ENCODE data around the gene NACC1.
A peak's percentile ranks its signal among the peaks of the same experiment; 100 is the strongest.

NACC1 gene

GRCh38 chr19:13100841-13101589 lies 17.0 kb upstream of the NACC1 start:
- peak in 2 of 3 donors; percentile 18 to 45 for DNase-seq

GRCh38 chr19:13101590-13102415 lies 16.3 kb upstream of the NACC1 start:
- DNase-seq: no peak

GRCh38 chr19:13102416-13102665 lies 15.7 kb upstream of the NACC1 start:
- DNase-seq: no peak

GRCh38 chr19:13102666-13103580 lies 15.1 kb upstream of the NACC1 start, which contains the start of gene LYL1:
Gene LYL1, minus strand, starts transcription at chr19:13102858. Its CDS starts 1,687 bp downstream, at chr19:13101171.
- peak; percentile 78 to 89 (median 80) for DNase-seq

- DNase-seq: no peak
Observed at GRCh38 chr19:13103581-13104359, 14.3 kb upstream of the NACC1 start.

GRCh38 chr19:13104360-13104847 lies 13.7 kb upstream of the NACC1 start:
- DNase-seq: peak; percentile 47 to 77 (median 61)

GRCh38 chr19:13104848-13105711 lies 13.0 kb upstream of the NACC1 start:
- peak in 2 of 3 donors; percentile 17 to 45 for DNase-seq

- DNase-seq: no peak
Observed at GRCh38 chr19:13109361-13110098, 8.5 kb upstream of the NACC1 start.

- no peak for DNase-seq
Observed at GRCh38 chr19:13110099-13110610, 7.9 kb upstream of the NACC1 start.

- no peak for DNase-seq
Observed at GRCh38 chr19:13112555-13112954, 5.5 kb upstream of the NACC1 start.

- DNase-seq: no peak
Observed at GRCh38 chr19:13115936-13116281, 2.2 kb upstream of the NACC1 start.

GRCh38 chr19:13116282-13117175 lies 1.5 kb upstream of the NACC1 start, which contains the start of gene TRMT1:
Gene TRMT1, minus strand, starts transcription at chr19:13116740. Its CDS starts 341 bp downstream, at chr19:13116399.
- peak; percentile 97 to 99 (median 97) for DNase-seq

- DNase-seq: peak in 1 of 3 donors; percentile 10
Observed at GRCh38 chr19:13117176-13117771, 790 bp upstream of the NACC1 start.

GRCh38 chr19:13118424-13119193 lies 545 bp downstream of the NACC1 start:
- peak; percentile 43 to 63 (median 59) for DNase-seq

GRCh38 chr19:13119627-13120026 lies 1.6 kb downstream of the NACC1 start:
- peak; percentile 79 to 85 (median 83) for DNase-seq

GRCh38 chr19:13120031-13120430 lies 2.0 kb downstream of the NACC1 start:
- peak; percentile 22 to 51 (median 38) for DNase-seq

- DNase-seq: no peak
Observed at GRCh38 chr19:13120817-13121216, 2.8 kb downstream of the NACC1 start.

Data from suppressor macrophage treated with lipopolysaccharide for 1 hour (primary cell).